MM.1S (cell line): ENCODE measurements around the gene PNKD.

ENCODE experiments used
- DNase-seq: peaks from one replicate; pipeline ENCODE4 v3.0.0-alpha.2; 2015
- H2AFZ ChIP-seq: fragments of 300-600 bp; sonication (generic); 2 replicates; pipeline ENCODE4 v1.6.0; 2016; ENCODE audit warnings: antibody characterized with exemption, low read length
- H3F3A ChIP-seq: fragments of 300-600 bp; sonication (generic); 2 replicates; pipeline ENCODE4 v1.6.1; 2016; ENCODE audit warnings: mild to moderate bottlenecking, antibody characterized with exemption, low read length, moderate library complexity, mixed read lengths; ENCODE audit not compliant: insufficient read depth
- H3K27ac ChIP-seq: fragments of 300-600 bp; sonication (generic); 2 replicates; pipeline ENCODE4 v1.5.1; 2016; ENCODE audit warnings: mild to moderate bottlenecking, low read length
- H3K27me3 ChIP-seq: fragments of 300-600 bp; sonication (generic); replicated peaks from 2 replicates; pipeline ENCODE4 v1.6.0; 2016; ENCODE audit warnings: low read length; ENCODE audit not compliant: insufficient read depth
- H3K36me3 ChIP-seq: fragments of 300-600 bp; sonication (generic); replicated peaks from 2 replicates; pipeline ENCODE4 v1.6.1; 2016; ENCODE audit warnings: mild to moderate bottlenecking, low read length, mixed read lengths; ENCODE audit not compliant: insufficient read depth
- H3K4me1 ChIP-seq: fragments of 300-600 bp; sonication (generic); 2 replicates; pipeline ENCODE4 v1.6.1; 2016; ENCODE audit warnings: low read length, mixed read lengths
- H3K4me2 ChIP-seq: fragments of 300-600 bp; sonication (generic); 2 replicates; pipeline ENCODE4 v1.6.0; 2016; ENCODE audit warnings: low read depth, low read length
- H3K4me3 ChIP-seq: fragments of 300-600 bp; sonication (generic); 2 replicates; pipeline ENCODE4 v1.5.1; 2016; ENCODE audit warnings: low read length, mixed read lengths
- H3K79me2 ChIP-seq: fragments of 300-600 bp; sonication (generic); 2 replicates; pipeline ENCODE4 v1.6.1; 2016; ENCODE audit warnings: mixed run types, low read length, mixed read lengths
- H3K9ac ChIP-seq: fragments of 300-600 bp; sonication (generic); 2 replicates; pipeline ENCODE4 v1.6.1; 2016; ENCODE audit warnings: low read length, mixed read lengths
- H3K9me2 ChIP-seq: fragments of 300-600 bp; sonication (generic); replicated peaks from 2 replicates; pipeline ENCODE4 v1.6.1; 2016; ENCODE audit warnings: mild to moderate bottlenecking, low read length, mixed read lengths; ENCODE audit not compliant: insufficient read depth
- H3K9me3 ChIP-seq: fragments of 300-600 bp; sonication (generic); replicated peaks from 2 replicates; pipeline ENCODE4 v1.6.1; 2016; ENCODE audit warnings: mild to moderate bottlenecking, low read length, mixed read lengths; ENCODE audit not compliant: insufficient read depth
- H4K20me1 ChIP-seq: fragments of 300-600 bp; sonication (generic); 2 replicates; pipeline ENCODE4 v1.6.1; 2016; ENCODE audit warnings: mild to moderate bottlenecking, low read length, moderate library complexity, mixed read lengths; ENCODE audit not compliant: insufficient read depth
- EZH2 ChIP-seq: fragments of 300-600 bp; sonication (generic); optimal IDR thresholded peaks from 2 replicates; pipeline ENCODE3; 2017; ENCODE audit warnings: low read depth, mild to moderate bottlenecking, antibody characterized with exemption, low read length, mixed read lengths
- EZH2phosphoT487 ChIP-seq: fragments of 300-600 bp; sonication (generic); IDR thresholded peaks from 2 replicates; pipeline ENCODE4 v1.6.1; 2018; ENCODE audit warnings: antibody characterized with exemption, low read length
- TF ChIP-seq, protein P1 (sequence below): fragments of 300-600 bp; sonication (generic); IDR thresholded peaks from 2 replicates; pipeline ENCODE4 v1.5.1; 2016; ENCODE audit warnings: antibody characterized with exemption, low read length, mixed read lengths

Gene PNKD

GRCh38 chr2:218363736-218364135 is 93.4 kb downstream of the PNKD start:
- no peak for DNase-seq
- Histone ChIP-seq H3F3A (peaks cover 1% of the 10 kb centered on the region; the same call in 1 of the 2 replicates), H3K27me3 (no peaks in the 10 kb centered on the region), H3K4me3 (no peak overlapping the region), H4K20me1 (no peaks in the 10 kb centered on the region), H2AFZ (no peak overlapping the region), H3K36me3 (no peaks in the 10 kb centered on the region), H3K9me3 (no peaks in the 10 kb centered on the region), H3K9ac (no peak overlapping the region), H3K79me2 (no peaks in the 10 kb centered on the region), H3K27ac (no peak overlapping the region), H3K4me1 (no peaks in the 10 kb centered on the region), H3K9me2 (no peaks in the 10 kb centered on the region), H3K4me2 (no peak overlapping the region)
- no peak for TF ChIP-seq EZH2phosphoT487

DNA sequence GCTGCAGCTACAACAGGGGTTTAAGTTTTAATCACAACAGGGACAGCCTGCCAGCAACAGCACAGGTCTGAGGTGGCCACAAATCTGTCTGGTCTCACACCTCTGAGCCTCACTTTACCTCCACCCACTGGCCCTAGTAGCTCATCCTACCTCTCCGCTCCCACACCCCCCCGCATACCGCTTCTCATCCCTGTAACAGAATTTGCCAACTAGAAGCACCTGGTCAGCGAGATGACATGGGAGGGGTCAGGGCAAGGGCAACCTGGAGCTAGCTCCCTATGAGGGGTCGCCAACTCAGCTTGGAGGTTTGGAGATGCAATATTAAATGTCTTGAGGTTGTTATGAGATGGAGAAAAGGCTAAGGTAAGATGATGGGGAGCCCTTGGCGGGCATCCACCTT is 93.9 kb downstream of the PNKD start:
- Histone ChIP-seq H4K20me1 (no peaks in the 10 kb centered on the region), H2AFZ (no peak overlapping the region), H3K27ac (no peak overlapping the region), H3K9me3 (no peaks in the 10 kb centered on the region), H3K4me1 (no peaks in the 10 kb centered on the region), H3K9ac (no peak overlapping the region), H3K4me3 (no peak overlapping the region), H3F3A (peaks cover 4% of the 10 kb centered on the region; the same call in 1 of the 2 replicates), H3K36me3 (no peaks in the 10 kb centered on the region), H3K27me3 (no peaks in the 10 kb centered on the region), H3K4me2 (no peak overlapping the region), H3K79me2 (no peaks in the 10 kb centered on the region), H3K9me2 (no peaks in the 10 kb centered on the region)
- no peak for TF ChIP-seq EZH2
- no peak for TF ChIP-seq EZH2phosphoT487
- TF ChIP-seq, protein P1, sequence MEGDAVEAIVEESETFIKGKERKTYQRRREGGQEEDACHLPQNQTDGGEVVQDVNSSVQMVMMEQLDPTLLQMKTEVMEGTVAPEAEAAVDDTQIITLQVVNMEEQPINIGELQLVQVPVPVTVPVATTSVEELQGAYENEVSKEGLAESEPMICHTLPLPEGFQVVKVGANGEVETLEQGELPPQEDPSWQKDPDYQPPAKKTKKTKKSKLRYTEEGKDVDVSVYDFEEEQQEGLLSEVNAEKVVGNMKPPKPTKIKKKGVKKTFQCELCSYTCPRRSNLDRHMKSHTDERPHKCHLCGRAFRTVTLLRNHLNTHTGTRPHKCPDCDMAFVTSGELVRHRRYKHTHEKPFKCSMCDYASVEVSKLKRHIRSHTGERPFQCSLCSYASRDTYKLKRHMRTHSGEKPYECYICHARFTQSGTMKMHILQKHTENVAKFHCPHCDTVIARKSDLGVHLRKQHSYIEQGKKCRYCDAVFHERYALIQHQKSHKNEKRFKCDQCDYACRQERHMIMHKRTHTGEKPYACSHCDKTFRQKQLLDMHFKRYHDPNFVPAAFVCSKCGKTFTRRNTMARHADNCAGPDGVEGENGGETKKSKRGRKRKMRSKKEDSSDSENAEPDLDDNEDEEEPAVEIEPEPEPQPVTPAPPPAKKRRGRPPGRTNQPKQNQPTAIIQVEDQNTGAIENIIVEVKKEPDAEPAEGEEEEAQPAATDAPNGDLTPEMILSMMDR: no peak
- no peak for DNase-seq

- no peaks in the 10 kb centered on the region for H3K4me1 ChIP-seq
- peak overlapping the region; percentile 54; the same call in 1 of the 2 replicates for H3K9ac ChIP-seq
- H3K79me2 ChIP-seq: no peaks in the 10 kb centered on the region
- no peaks in the 10 kb centered on the region for H3K9me2 ChIP-seq
- H4K20me1 ChIP-seq: no peaks in the 10 kb centered on the region
- no peaks in the 10 kb centered on the region for H3K27me3 ChIP-seq
- peak overlapping the region; percentile 88; the same call in 1 of the 2 replicates for H3K4me2 ChIP-seq
- H3K9me3 ChIP-seq: no peaks in the 10 kb centered on the region
- H3K4me3 ChIP-seq: no peak overlapping the region; the same call in 1 of the 2 replicates
- DNase-seq: no peak
- TF ChIP-seq EZH2 (no peak), EZH2phosphoT487 (no peak)
- TF ChIP-seq, protein P1: no peak
- no peak overlapping the region for H3K27ac ChIP-seq
- no peaks in the 10 kb centered on the region for H3K36me3 ChIP-seq
- peaks cover 4% of the 10 kb centered on the region; the same call in 1 of the 2 replicates for H3F3A ChIP-seq
- peak overlapping the region; percentile 96 for H2AFZ ChIP-seq
Observed at GRCh38 chr2:218366621-218367414, 96.5 kb downstream of the PNKD start.
